ENCODE measurements around the gene RALGAPA1.

RALGAPA1 gene

GRCh38 chr14:35696119-35696518 lies 113.0 kb downstream of the RALGAPA1 start:
- H3K4me1 ChIP-seq (ENCODE audit: control insufficient read depth, insufficient read depth, low read depth, low read length) = no peaks in the 10 kb centered on the region
- no peak for DNase-seq
- no peak overlapping the region for H4K8ac ChIP-seq (ENCODE audit: low read length)
- no peak overlapping the region for H2BK12ac ChIP-seq (ENCODE audit: low read length in 2 of 2)
- no peaks in the 10 kb centered on the region for H3K27me3 ChIP-seq (ENCODE audit: control insufficient read depth in 1 of 2, insufficient read depth in 1 of 2, low read length in 2 of 2)
- no peak overlapping the region for H2AFZ ChIP-seq (ENCODE audit: low read depth, low read length)
- no peak overlapping the region for H3K23ac ChIP-seq (ENCODE audit: low read length in 2 of 2)
- H3K18ac ChIP-seq (ENCODE audit: low read depth in 1 of 2, low read length in 2 of 2) = no peak overlapping the region
- H2BK120ac ChIP-seq (ENCODE audit: low read depth, low read length) = no peak overlapping the region
- no peak overlapping the region for H3K14ac ChIP-seq (ENCODE audit: low read length in 2 of 2)
- H3K4ac ChIP-seq (ENCODE audit: low read depth in 1 of 2, low read length in 2 of 2) = no peak overlapping the region
- H3K4me2 ChIP-seq (ENCODE audit: low read length, poor library complexity, severe bottlenecking) = no peak overlapping the region
- H3K27ac ChIP-seq (ENCODE audit: low read length, poor library complexity, severe bottlenecking) = no peak overlapping the region
- H2BK15ac ChIP-seq (ENCODE audit: low read depth, poor library complexity, severe bottlenecking) = no peak overlapping the region
- no peak overlapping the region for H3K4me3 ChIP-seq (ENCODE audit: insufficient read depth in 1 of 2, low read depth in 1 of 2, low read length in 2 of 2)
- 92% methylated on average over 3 of the region's 3 CpGs for WGBS
- no peaks in the 10 kb centered on the region for H3K79me1 ChIP-seq (replicated peaks; ENCODE audit: low read length, poor library complexity, severe bottlenecking)
- H4K91ac ChIP-seq (ENCODE audit: low read length) = no peak overlapping the region
- H3K36me3 ChIP-seq (ENCODE audit: control insufficient read depth in 1 of 2, insufficient read depth in 2 of 2, low read depth in 1 of 2, low read length in 2 of 2) = no peaks in the 10 kb centered on the region
- no peak overlapping the region for H2AK5ac ChIP-seq (ENCODE audit: low read length, severe bottlenecking)
- no peak overlapping the region for H3K9ac ChIP-seq (ENCODE audit: low read length)
- H2BK5ac ChIP-seq (ENCODE audit: low read depth, low read length, poor library complexity, severe bottlenecking) = no peak overlapping the region
- H3K9me3 ChIP-seq (ENCODE audit: control insufficient read depth, low read length) = no peaks in the 10 kb centered on the region

- H3K4me1 ChIP-seq (ENCODE audit: control insufficient read depth, insufficient read depth, low read depth, low read length) = no peaks in the 10 kb centered on the region
- H3K36me3 ChIP-seq (ENCODE audit: control insufficient read depth in 1 of 2, insufficient read depth in 2 of 2, low read depth in 1 of 2, low read length in 2 of 2) = no peaks in the 10 kb centered on the region
- WGBS = 83% methylated on average over 1 of the region's 1 CpG
Measured at GRCh38 chr14:35695647-35696046, 113.4 kb downstream of the RALGAPA1 start.

GRCh38 chr14:35695072-35695471 lies 114.0 kb downstream of the RALGAPA1 start:
- Histone ChIP-seq H3K36me3 (ENCODE audit: control insufficient read depth in 1 of 2, insufficient read depth in 2 of 2, low read depth in 1 of 2, low read length in 2 of 2) (no peaks in the 10 kb centered on the region), H2AFZ (ENCODE audit: low read depth, low read length) (no peak overlapping the region), H3K4me1 (ENCODE audit: control insufficient read depth, insufficient read depth, low read depth, low read length) (no peaks in the 10 kb centered on the region), H3K18ac (ENCODE audit: low read depth in 1 of 2, low read length in 2 of 2) (no peak overlapping the region), H2BK120ac (ENCODE audit: low read depth, low read length) (no peak overlapping the region), H3K4ac (ENCODE audit: low read depth in 1 of 2, low read length in 2 of 2) (no peak overlapping the region), H3K23ac (ENCODE audit: low read length in 2 of 2) (no peak overlapping the region), H3K27ac (ENCODE audit: low read length, poor library complexity, severe bottlenecking) (no peak overlapping the region), H3K9ac (ENCODE audit: low read length) (no peak overlapping the region), H2BK15ac (ENCODE audit: low read depth, poor library complexity, severe bottlenecking) (no peak overlapping the region), H3K27me3 (ENCODE audit: control insufficient read depth in 1 of 2, insufficient read depth in 1 of 2, low read length in 2 of 2) (no peaks in the 10 kb centered on the region), H3K4me3 (ENCODE audit: insufficient read depth in 1 of 2, low read depth in 1 of 2, low read length in 2 of 2) (no peak overlapping the region), H2BK5ac (ENCODE audit: low read depth, low read length, poor library complexity, severe bottlenecking) (no peak overlapping the region), H3K79me1 (replicated peaks; ENCODE audit: low read length, poor library complexity, severe bottlenecking) (no peaks in the 10 kb centered on the region), H3K4me2 (ENCODE audit: low read length, poor library complexity, severe bottlenecking) (no peak overlapping the region), H2AK5ac (ENCODE audit: low read length, severe bottlenecking) (no peak overlapping the region), H4K91ac (ENCODE audit: low read length) (no peak overlapping the region), H3K9me3 (ENCODE audit: control insufficient read depth, low read length) (no peaks in the 10 kb centered on the region), H3K14ac (ENCODE audit: low read length in 2 of 2) (no peak overlapping the region), H2BK12ac (ENCODE audit: low read length in 2 of 2) (no peak overlapping the region), H4K8ac (ENCODE audit: low read length) (no peak overlapping the region)
- 100% methylated on average over 1 of the region's 1 CpG for WGBS
- DNase-seq = no peak

More at GRCh38 chr14:35695647-35696046, 113.4 kb downstream of the RALGAPA1 start:
- Histone ChIP-seq H3K23ac (ENCODE audit: low read length in 2 of 2) (no peak overlapping the region), H3K14ac (ENCODE audit: low read length in 2 of 2) (no peak overlapping the region), H4K91ac (ENCODE audit: low read length) (no peak overlapping the region), H3K9me3 (ENCODE audit: control insufficient read depth, low read length) (no peaks in the 10 kb centered on the region), H2BK5ac (ENCODE audit: low read depth, low read length, poor library complexity, severe bottlenecking) (no peak overlapping the region), H2BK12ac (ENCODE audit: low read length in 2 of 2) (no peak overlapping the region), H3K9ac (ENCODE audit: low read length) (no peak overlapping the region), H3K4ac (ENCODE audit: low read depth in 1 of 2, low read length in 2 of 2) (no peak overlapping the region), H3K27ac (ENCODE audit: low read length, poor library complexity, severe bottlenecking) (no peak overlapping the region), H3K79me1 (replicated peaks; ENCODE audit: low read length, poor library complexity, severe bottlenecking) (no peaks in the 10 kb centered on the region), H2BK120ac (ENCODE audit: low read depth, low read length) (no peak overlapping the region), H3K4me3 (ENCODE audit: insufficient read depth in 1 of 2, low read depth in 1 of 2, low read length in 2 of 2) (no peak overlapping the region), H2AK5ac (ENCODE audit: low read length, severe bottlenecking) (no peak overlapping the region), H3K18ac (ENCODE audit: low read depth in 1 of 2, low read length in 2 of 2) (no peak overlapping the region), H2BK15ac (ENCODE audit: low read depth, poor library complexity, severe bottlenecking) (no peak overlapping the region), H3K4me2 (ENCODE audit: low read length, poor library complexity, severe bottlenecking) (no peak overlapping the region), H4K8ac (ENCODE audit: low read length) (no peak overlapping the region), H3K27me3 (ENCODE audit: control insufficient read depth in 1 of 2, insufficient read depth in 1 of 2, low read length in 2 of 2) (no peaks in the 10 kb centered on the region), H2AFZ (ENCODE audit: low read depth, low read length) (no peak overlapping the region)
- no peak for DNase-seq

GRCh38 chr14:35689000-35689460 lies 120.1 kb downstream of the RALGAPA1 start:
- H3K79me1 ChIP-seq (replicated peaks; ENCODE audit: low read length, poor library complexity, severe bottlenecking) = no peaks in the 10 kb centered on the region
- H2BK5ac ChIP-seq (ENCODE audit: low read depth, low read length, poor library complexity, severe bottlenecking) = no peak overlapping the region
- peaks cover 0 to 27% of the 10 kb centered on the region in 2 experiments for H3K36me3 ChIP-seq (ENCODE audit: control insufficient read depth in 1 of 2, insufficient read depth in 2 of 2, low read depth in 1 of 2, low read length in 2 of 2)
- H2BK15ac ChIP-seq (ENCODE audit: low read depth, poor library complexity, severe bottlenecking) = no peak overlapping the region
- H2AK5ac ChIP-seq (ENCODE audit: low read length, severe bottlenecking) = no peak overlapping the region
- no peak overlapping the region for H3K23ac ChIP-seq (ENCODE audit: low read length in 2 of 2)
- no peak overlapping the region for H3K4ac ChIP-seq (ENCODE audit: low read depth in 1 of 2, low read length in 2 of 2)
- H4K8ac ChIP-seq (ENCODE audit: low read length) = no peak overlapping the region
- no peak for DNase-seq
- no peak overlapping the region for H3K14ac ChIP-seq (ENCODE audit: low read length in 2 of 2)
- H4K91ac ChIP-seq (ENCODE audit: low read length) = no peak overlapping the region
- H3K27ac ChIP-seq (ENCODE audit: low read length, poor library complexity, severe bottlenecking) = no peak overlapping the region
- H3K9me3 ChIP-seq (ENCODE audit: control insufficient read depth, low read length) = no peaks in the 10 kb centered on the region
- H3K9ac ChIP-seq (ENCODE audit: low read length) = no peak overlapping the region
- 100% methylated on average over 1 of the region's 3 CpGs for WGBS
- no peak overlapping the region for H3K4me2 ChIP-seq (ENCODE audit: low read length, poor library complexity, severe bottlenecking)
- H3K18ac ChIP-seq (ENCODE audit: low read depth in 1 of 2, low read length in 2 of 2) = no peak overlapping the region
- H3K4me1 ChIP-seq (ENCODE audit: control insufficient read depth, insufficient read depth, low read depth, low read length) = no peaks in the 10 kb centered on the region
- H2BK12ac ChIP-seq (ENCODE audit: low read length in 2 of 2) = no peak overlapping the region
- H2AFZ ChIP-seq (ENCODE audit: low read depth, low read length) = no peak overlapping the region
- H3K27me3 ChIP-seq (ENCODE audit: control insufficient read depth in 1 of 2, insufficient read depth in 1 of 2, low read length in 2 of 2) = no peaks in the 10 kb centered on the region
- H2BK120ac ChIP-seq (ENCODE audit: low read depth, low read length) = no peak overlapping the region
- H3K4me3 ChIP-seq (ENCODE audit: insufficient read depth in 1 of 2, low read depth in 1 of 2, low read length in 2 of 2) = no peak overlapping the region
